Measurements from ENCODE around the gene ANKRD39. TPM values are rescaled to one million over a fixed set of nuclear protein-coding genes. Genes with fewer than 3 reads are reported as not detected.

The ANKRD39 gene
- total and polyA plus RNA-seq, 2 of the 8 experiments (the other 6 are each of a cell fraction or from before 2014, with no cell fraction given) = 18.5 to 21.3 TPM

- Histone ChIP-seq H2BK12ac (ENCODE audit: low read depth, low read length) (peak overlapping the region; percentile 85; the same call in 1 of the 2 replicates), H4K5ac (ENCODE audit: insufficient read length, low read depth, low read length) (peak overlapping the region; percentile 8), H2BK15ac (ENCODE audit: low read length) (peak overlapping the region; percentile 66; the same call in 1 of the 2 replicates), H4K8ac (ENCODE audit: extremely low read depth, insufficient read depth, low read length) (no peak overlapping the region), H4K20me1 (replicated peaks in 1 of 2; ENCODE audit: control insufficient read depth in 1 of 2, insufficient read depth in 2 of 2, low read length in 2 of 2) (peaks cover 2 to 11% of the 10 kb centered on the region in 2 experiments), H3K18ac (ENCODE audit: extremely low read depth, low read length) (peak overlapping the region; percentile 81), H3K79me2 (ENCODE audit: control insufficient read depth in 1 of 2, insufficient read depth in 2 of 2, low read length in 2 of 2) (peaks cover 4 to 32% of the 10 kb centered on the region in 2 experiments), H3K36me3 (ENCODE audit: control insufficient read depth in 2 of 4, insufficient read depth in 4 of 4, low read length in 3 of 4) (peaks cover 8 to 18% (median 12%) of the 10 kb centered on the region in 4 experiments), H3K4me3 (ENCODE audit: extremely low read depth in 1 of 4, insufficient read depth in 2 of 4, low read depth in 3 of 4, low read length in 4 of 4) (peak overlapping the region; percentile 76 to 86 (median 80)), H3K9ac (replicated peaks in 1 of 4; ENCODE audit: extremely low read depth in 1 of 4, low read depth in 3 of 4, low read length in 3 of 4) (peak overlapping the region in 1 of 4 experiments; percentile 20; a peak in 4 of 7 replicates), H3K27me3 (replicated peaks in 1 of 4; ENCODE audit: control insufficient read depth in 3 of 4, extremely low read depth in 1 of 4, insufficient read depth in 3 of 4, low read length in 3 of 4) (peaks cover 0 to 3% (median 0%) of the 10 kb centered on the region in 4 experiments; a peak in 2 of 7 replicates), H3K23ac (ENCODE audit: insufficient read length) (no peak overlapping the region), H3K9me3 (ENCODE audit: insufficient read depth in 2 of 2, low read depth in 1 of 2, low read length in 1 of 2) (no peaks in the 10 kb centered on the region), H2BK120ac (replicated peaks; ENCODE audit: low read depth, low read length) (peak overlapping the region; percentile 25), H3K27ac (ENCODE audit: low read depth, low read length) (no peak overlapping the region), H3K4me1 (replicated peaks in 1 of 4; ENCODE audit: control insufficient read depth in 3 of 4, insufficient read depth in 4 of 4, low read length in 3 of 4) (peaks cover 11 to 43% (median 27%) of the 10 kb centered on the region in 4 experiments), H3K23me2 (ENCODE audit: low read depth, low read length) (peaks cover 14% of the 10 kb centered on the region), H4K91ac (replicated peaks; ENCODE audit: insufficient read length, low read length) (peak overlapping the region; percentile 72), H2AK5ac (ENCODE audit: low read depth, low read length) (no peak overlapping the region), H3K56ac (replicated peaks; ENCODE audit: insufficient read length, low read depth, low read length) (no peak overlapping the region), H2AFZ (ENCODE audit: low read length) (no peak overlapping the region), H3K14ac (ENCODE audit: insufficient read length) (no peak overlapping the region), H3K4me2 (ENCODE audit: insufficient read depth in 1 of 2, low read depth in 2 of 2, low read length in 2 of 2) (peak overlapping the region; percentile 88 to 91), H3K79me1 (ENCODE audit: low read depth, low read length) (peaks cover 14% of the 10 kb centered on the region), H2BK5ac (ENCODE audit: low read depth, low read length) (no peak overlapping the region; the same call in 1 of the 2 replicates), H3K4ac (replicated peaks; ENCODE audit: insufficient read length, low read depth, low read length) (peak overlapping the region; percentile 17), H2BK20ac (ENCODE audit: low read length) (peak overlapping the region; percentile 80)
- TF ChIP-seq E2F6 (IDR thresholded peaks at IDR 0.05) = peak; percentile 5; the same call in 1 of the 2 replicates
- peak; percentile 48; the same call in 1 of the 2 replicates for TF ChIP-seq MAX (IDR thresholded peaks at IDR 0.05)
- no peak for TF ChIP-seq ATF2 (IDR thresholded peaks at IDR 0.05; ENCODE audit: low read length)
- CTCF ChIA-PET (ENCODE audit: partially characterized antibody) = interaction anchor here (0.9 to 8.1 kb wide), 12 partner anchors 9 to 114 kb away, joined by 3 to 48 read pairs (median 4); partner anchors contain the start of gene ANKRD39
- WGBS, 2 experiments (ENCODE audit: extremely low coverage in 1 of 2, insufficient coverage in 1 of 2, insufficient read length in 1 of 2, insufficient replicate concordance in 2 of 2, low coverage in 1 of 2, low lambda C conversion rate in 2 of 2, missing lambda C conversion rate in 1 of 2) = 38% methylated on average over 13 of the region's 13 CpGs; no CpG with 5 or more reads in 1 of the 2 experiments
- POLR2A ChIA-PET (ENCODE audit: partially characterized antibody) = interaction anchor here (0.7 to 4.7 kb wide), 7 partner anchors 11 to 93 kb away, joined by 3 to 25 read pairs (median 3); no protein-coding TSS in a partner anchor
- FAIRE-seq = no peak
- DNase-seq (ENCODE audit: low read depth in 1 of 2, low spot score in 2 of 2) = no peak
Measured at GRCh38 chr2:96870626-96871255, 12.9 kb upstream of the ANKRD39 start.

All from H1 (cell line).